Thoracic aorta (tissue), 2 donors: ENCODE results near the gene HLA-C. TPM values are rescaled to one million over a fixed set of nuclear protein-coding genes. Genes with fewer than 3 reads are reported as not detected.

Experiments used
- ATAC-seq: fragments of 150-250 bp; one replicate; pipeline ENCODE4 v1.8.0; 2017; ENCODE audit warnings: low read depth; ENCODE audit not compliant: insufficient number of reproducible peaks, low FRiP score
- DNase-seq: peaks from one replicate; pipeline ENCODE4 v3.0.0-alpha.2; 2020; ENCODE audit warnings: low spot score
- H3K27ac ChIP-seq, 2 donors: fragments of 200-600 bp; sonication (generic); 1 replicate in 1 of 2; 2 replicates in 1 of 2; pipeline ENCODE4 v1.5.1; 2016; ENCODE audit warnings: mild to moderate bottlenecking in 2 of 2, moderate library complexity in 2 of 2
- H3K27me3 ChIP-seq: fragments of 200-600 bp; sonication (generic); replicated peaks from 2 replicates; pipeline ENCODE4 v1.6.0; 2016; ENCODE audit warnings: mild to moderate bottlenecking; ENCODE audit not compliant: insufficient read depth
- H3K36me3 ChIP-seq: fragments of 200-600 bp; sonication (generic); one replicate; pipeline ENCODE4 v1.5.1; 2016
- H3K4me1 ChIP-seq, 2 donors: fragments of 200-600 bp; sonication (generic); 1 replicate in 1 of 2; 2 replicates in 1 of 2; pipeline versions ENCODE4 v1.5.1 to v1.6.0; 2016; ENCODE audit warnings: low read depth in 2 of 2, mild to moderate bottlenecking in 1 of 2; ENCODE audit not compliant: control insufficient read depth in 1 of 2
- H3K4me3 ChIP-seq: fragments of 200-600 bp; sonication (generic); 2 replicates; pipeline ENCODE4 v1.5.1; 2016; ENCODE audit warnings: mild to moderate bottlenecking
- H3K9me3 ChIP-seq: fragments of 200-600 bp; sonication (generic); 2 replicates; pipeline ENCODE4 v1.5.1; 2016
- total RNA-seq, 2 donors: library from RNA; depleted of rRNA; stranded (reverse); fragments of >200 nt; gene quantifications; one replicate each; pipeline versions ENCODE4 v1.1.0 to v1.2.3, GENCODE V29; 2016
- TF ChIP-seq, protein P1 (sequence below): fragments of 200-600 bp; sonication (generic); IDR thresholded peaks from one replicate; pipeline ENCODE4 v1.5.1; 2019; ENCODE audit warnings: antibody characterized with exemption

HLA-C gene
- total RNA-seq, result 100 to 1,000 TPM; 321 to 782 TPM

- TF ChIP-seq, protein P1, sequence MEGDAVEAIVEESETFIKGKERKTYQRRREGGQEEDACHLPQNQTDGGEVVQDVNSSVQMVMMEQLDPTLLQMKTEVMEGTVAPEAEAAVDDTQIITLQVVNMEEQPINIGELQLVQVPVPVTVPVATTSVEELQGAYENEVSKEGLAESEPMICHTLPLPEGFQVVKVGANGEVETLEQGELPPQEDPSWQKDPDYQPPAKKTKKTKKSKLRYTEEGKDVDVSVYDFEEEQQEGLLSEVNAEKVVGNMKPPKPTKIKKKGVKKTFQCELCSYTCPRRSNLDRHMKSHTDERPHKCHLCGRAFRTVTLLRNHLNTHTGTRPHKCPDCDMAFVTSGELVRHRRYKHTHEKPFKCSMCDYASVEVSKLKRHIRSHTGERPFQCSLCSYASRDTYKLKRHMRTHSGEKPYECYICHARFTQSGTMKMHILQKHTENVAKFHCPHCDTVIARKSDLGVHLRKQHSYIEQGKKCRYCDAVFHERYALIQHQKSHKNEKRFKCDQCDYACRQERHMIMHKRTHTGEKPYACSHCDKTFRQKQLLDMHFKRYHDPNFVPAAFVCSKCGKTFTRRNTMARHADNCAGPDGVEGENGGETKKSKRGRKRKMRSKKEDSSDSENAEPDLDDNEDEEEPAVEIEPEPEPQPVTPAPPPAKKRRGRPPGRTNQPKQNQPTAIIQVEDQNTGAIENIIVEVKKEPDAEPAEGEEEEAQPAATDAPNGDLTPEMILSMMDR, result no peak
- Histone ChIP-seq H3K36me3 (no peaks in the 10 kb centered on the region), H3K9me3 (no peaks in the 10 kb centered on the region), H3K4me1 (peaks cover 0 to 8% of the 10 kb centered on the region in 2 donors), H3K27me3 (no peaks in the 10 kb centered on the region), H3K27ac (peak within 1 kb of the TSS; percentile 86 to 96), H3K4me3 (peak within 1 kb of the TSS; percentile 80)
- DNase-seq, result peak; percentile 79
- peak; percentile 99 for ATAC-seq
These were observed at the start of gene HLA-C for GRCh38 chr6:31271641-31272357. Gene HLA-C, minus strand, starts transcription at chr6:31272092. Its CDS starts 21 bp downstream, at chr6:31272071.

DNA sequence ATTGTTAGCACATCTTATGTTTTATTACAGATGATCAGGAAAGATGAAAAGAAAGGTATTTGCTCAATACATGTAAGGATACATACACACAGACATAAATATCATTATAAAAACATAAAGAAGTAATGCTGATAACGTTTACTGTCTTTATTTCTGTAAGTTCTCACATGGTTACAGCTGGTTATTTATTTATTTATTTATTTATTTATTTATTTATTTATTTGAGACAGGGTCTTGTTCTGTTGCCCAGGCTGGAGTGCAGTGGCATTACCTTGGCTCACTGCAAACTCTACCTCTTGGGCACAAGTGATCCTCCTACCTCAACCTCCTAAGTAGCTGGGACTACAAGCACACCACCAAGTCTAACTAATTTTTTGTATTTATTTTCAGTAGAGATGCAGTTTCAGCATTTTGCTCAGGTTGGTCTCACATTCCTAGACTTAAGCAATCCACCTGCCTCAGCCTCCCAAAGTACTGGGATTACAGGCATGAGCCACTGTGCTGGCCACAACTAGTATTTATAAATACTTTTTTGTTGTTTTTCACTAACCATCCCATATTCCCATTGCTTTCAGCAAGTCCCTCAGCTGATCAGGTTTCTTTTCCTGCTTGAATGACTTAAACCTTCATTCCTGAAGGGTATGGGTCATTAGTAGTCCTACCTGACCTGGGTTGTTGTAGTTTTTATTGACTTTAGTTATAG lies 49.3 kb upstream of the HLA-C start:
- TF ChIP-seq, protein P1, result no peak
- Histone ChIP-seq H3K36me3 (no peaks in the 10 kb centered on the region), H3K4me1 (no peaks in the 10 kb centered on the region), H3K4me3 (no peak overlapping the region), H3K9me3 (no peaks in the 10 kb centered on the region), H3K27ac (no peak overlapping the region), H3K27me3 (no peaks in the 10 kb centered on the region)
- DNase-seq (no peak), ATAC-seq (no peak)

DNA sequence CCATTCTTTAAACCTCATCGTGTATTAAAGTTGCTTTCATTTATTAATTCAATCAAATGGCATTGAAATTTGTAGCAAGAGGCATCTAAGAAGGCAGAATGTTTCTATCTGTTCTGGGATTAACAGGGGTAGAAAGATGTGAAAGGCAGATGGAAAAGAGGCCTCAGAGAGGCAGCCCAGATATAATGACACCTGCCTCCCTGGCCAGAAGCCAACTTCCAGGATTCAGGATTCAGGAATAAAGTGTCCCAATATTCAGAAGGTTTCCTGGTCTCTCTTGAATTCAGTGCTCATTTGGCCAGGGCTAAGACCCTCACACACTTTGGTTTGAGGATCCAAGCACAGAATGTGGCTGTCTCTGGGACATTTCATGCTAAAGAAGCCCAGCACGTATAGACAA lies 45.1 kb upstream of the HLA-C start:
- TF ChIP-seq, protein P1, result no peak
- H3K4me3 ChIP-seq, result no peak overlapping the region
- no peaks in the 10 kb centered on the region for H3K4me1 ChIP-seq
- no peaks in the 10 kb centered on the region for H3K9me3 ChIP-seq
- no peaks in the 10 kb centered on the region for H3K36me3 ChIP-seq
- ATAC-seq (no peak), DNase-seq (no peak)
- H3K27me3 ChIP-seq, result no peaks in the 10 kb centered on the region
- no peak overlapping the region for H3K27ac ChIP-seq

GRCh38 chr6:31309641-31310040 lies 37.7 kb upstream of the HLA-C start:
- ATAC-seq, result no peak
- Histone ChIP-seq H3K27ac (no peak overlapping the region), H3K4me3 (no peak overlapping the region), H3K9me3 (no peaks in the 10 kb centered on the region), H3K4me1 (peaks cover 9 to 11% of the 10 kb centered on the region in 2 donors), H3K36me3 (no peaks in the 10 kb centered on the region), H3K27me3 (no peaks in the 10 kb centered on the region)
- TF ChIP-seq, protein P1, result no peak
- no peak for DNase-seq

GRCh38 chr6:31308845-31309175 lies 36.9 kb upstream of the HLA-C start:
- Histone ChIP-seq H3K4me1 (peaks cover 9 to 11% of the 10 kb centered on the region in 2 donors), H3K4me3 (peak overlapping the region; percentile 70), H3K27ac (no peak overlapping the region), H3K9me3 (no peaks in the 10 kb centered on the region), H3K36me3 (no peaks in the 10 kb centered on the region), H3K27me3 (no peaks in the 10 kb centered on the region)
- TF ChIP-seq, protein P1, result no peak
- ATAC-seq, result no peak
- no peak for DNase-seq
